KMS-11 (cell line): ENCODE measurements around the gene ANGPTL2.

Experiments used
- H2AFZ ChIP-seq: fragments of 200-600 bp; sonication (generic); 2 replicates; pipeline ENCODE4 v1.6.1; 2016; ENCODE audit warnings: antibody characterized with exemption, mixed run types, low read depth
- H3K27ac ChIP-seq: fragments of 200-600 bp; sonication (generic); 2 replicates; pipeline ENCODE4 v1.6.1; 2016; ENCODE audit warnings: mild to moderate bottlenecking, mixed run types
- H3K27me3 ChIP-seq: fragments of 200-600 bp; sonication (generic); 2 replicates; pipeline ENCODE4 v1.6.1; 2017; ENCODE audit warnings: mild to moderate bottlenecking, low read depth, mixed run types, moderate library complexity; ENCODE audit not compliant: insufficient read depth
- H3K36me3 ChIP-seq: fragments of 200-600 bp; sonication (generic); 2 replicates; pipeline ENCODE4 v1.6.1; 2017; ENCODE audit warnings: mild to moderate bottlenecking, mixed run types; ENCODE audit not compliant: insufficient read depth
- H3K4me1 ChIP-seq: fragments of 200-600 bp; sonication (generic); 2 replicates; pipeline ENCODE4 v1.6.1; 2016; ENCODE audit warnings: mild to moderate bottlenecking, low read depth, mixed run types; ENCODE audit not compliant: poor library complexity, severe bottlenecking
- H3K4me2 ChIP-seq: fragments of 200-600 bp; sonication (generic); 2 replicates; pipeline ENCODE4 v1.7.0; 2016; ENCODE audit warnings: mild to moderate bottlenecking, mixed run types
- H3K4me3 ChIP-seq: fragments of 200-600 bp; sonication (generic); IDR thresholded peaks from 2 replicates; pipeline ENCODE4 v1.6.1; 2017; ENCODE audit warnings: low read depth, low read length, mixed read lengths; ENCODE audit not compliant: insufficient read depth
- H3K79me2 ChIP-seq: fragments of 200-600 bp; sonication (generic); 2 replicates; pipeline ENCODE4 v1.6.1; 2016; ENCODE audit warnings: low read depth, mixed run types; ENCODE audit not compliant: insufficient read depth
- H3K9ac ChIP-seq: fragments of 200-600 bp; sonication (generic); 2 replicates; pipeline ENCODE4 v1.6.1; 2016; ENCODE audit warnings: mild to moderate bottlenecking, mixed run types
- H4K20me1 ChIP-seq: fragments of 200-600 bp; sonication (generic); 2 replicates; pipeline ENCODE4 v1.6.1; 2016; ENCODE audit warnings: mild to moderate bottlenecking, mixed run types; ENCODE audit not compliant: insufficient read depth
- CTCF ChIP-seq: fragments of 200-600 bp; sonication (generic); conservative IDR thresholded peaks from 2 replicates; pipeline ENCODE4 v1.6.1; 2017; ENCODE audit warnings: low read depth, mild to moderate bottlenecking, antibody characterized with exemption, low read length, moderate library complexity, mixed read lengths

The ANGPTL2 gene

DNA sequence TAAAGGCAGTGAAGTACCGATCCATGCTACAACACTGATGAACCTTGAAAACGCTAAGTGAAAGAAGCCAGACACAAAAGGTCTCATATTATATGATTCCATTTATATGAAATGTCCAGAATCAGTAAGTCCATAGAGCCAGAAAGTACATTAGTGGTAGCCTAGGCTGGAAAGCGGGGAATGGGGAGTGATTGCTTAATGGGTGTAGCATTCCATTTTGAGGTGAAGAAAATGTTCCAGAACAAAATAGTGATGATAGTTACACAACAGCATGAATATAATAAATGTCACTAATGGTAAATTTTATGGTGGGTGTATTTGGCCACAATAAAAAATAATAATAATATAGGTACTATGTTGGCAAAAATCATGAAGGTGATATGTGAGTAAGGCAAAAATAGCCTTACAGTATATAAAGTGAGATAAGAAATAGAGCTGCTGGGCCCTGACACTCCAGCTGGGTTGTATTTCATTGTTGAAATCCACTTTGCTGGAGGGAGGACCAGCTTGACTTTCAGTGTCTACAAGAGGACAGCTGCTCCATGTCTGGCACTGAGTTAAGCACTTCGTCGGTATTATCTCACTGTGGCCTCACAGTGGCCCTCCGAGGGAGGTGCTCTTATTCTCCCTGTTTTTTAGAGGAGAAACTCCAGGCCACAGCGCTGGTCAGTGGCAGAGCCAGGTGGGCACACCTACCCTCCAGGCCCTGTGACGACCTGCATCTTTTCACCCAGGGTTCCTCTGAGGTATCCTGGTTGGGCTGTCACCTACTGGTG, 22.4 kb upstream of the ANGPTL2 start:
- H4K20me1 ChIP-seq = no peaks in the 10 kb centered on the region
- H3K27ac ChIP-seq = no peak overlapping the region
- H2AFZ ChIP-seq = no peak overlapping the region
- H3K4me2 ChIP-seq = no peak overlapping the region
- TF ChIP-seq CTCF = no peak
- H3K79me2 ChIP-seq = no peaks in the 10 kb centered on the region
- no peak overlapping the region for H3K9ac ChIP-seq
- peaks cover 3% of the 10 kb centered on the region for H3K4me1 ChIP-seq
- no peaks in the 10 kb centered on the region for H3K27me3 ChIP-seq
- no peak overlapping the region for H3K4me3 ChIP-seq
- H3K36me3 ChIP-seq = no peaks in the 10 kb centered on the region

DNA sequence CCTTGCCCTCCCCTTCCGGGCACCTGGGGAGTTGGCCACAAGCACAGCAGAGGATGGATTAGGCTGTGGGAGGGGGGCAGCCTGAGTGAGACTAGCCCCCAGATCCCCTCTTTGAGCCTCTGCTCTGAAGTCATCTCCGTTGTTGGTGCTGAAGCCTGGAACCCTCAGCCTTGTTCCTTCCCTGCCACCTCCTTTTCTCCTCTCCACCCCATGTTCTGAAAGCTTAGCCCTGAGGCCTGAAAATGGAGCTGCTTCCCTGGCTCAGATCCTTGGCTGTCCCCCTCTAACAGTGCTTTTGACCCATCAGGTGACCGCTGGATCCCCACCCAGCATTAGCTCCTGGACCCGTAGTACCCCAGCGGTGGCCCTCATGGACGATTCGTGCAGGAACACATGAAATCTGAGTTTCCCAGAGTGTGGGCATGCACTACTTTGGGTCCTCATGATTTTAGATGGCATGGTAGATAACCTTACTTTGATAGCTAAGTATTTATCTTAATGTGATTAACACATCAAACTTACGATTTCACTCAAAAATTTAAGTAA, 21.6 kb upstream of the ANGPTL2 start:
- Histone ChIP-seq H3K9ac (no peak overlapping the region), H3K79me2 (no peaks in the 10 kb centered on the region), H3K4me1 (peaks cover 3% of the 10 kb centered on the region), H3K4me3 (no peak overlapping the region), H2AFZ (no peak overlapping the region), H3K27me3 (no peaks in the 10 kb centered on the region), H3K36me3 (no peaks in the 10 kb centered on the region), H3K4me2 (no peak overlapping the region), H4K20me1 (no peaks in the 10 kb centered on the region), H3K27ac (no peak overlapping the region)
- TF ChIP-seq CTCF = no peak

DNA sequence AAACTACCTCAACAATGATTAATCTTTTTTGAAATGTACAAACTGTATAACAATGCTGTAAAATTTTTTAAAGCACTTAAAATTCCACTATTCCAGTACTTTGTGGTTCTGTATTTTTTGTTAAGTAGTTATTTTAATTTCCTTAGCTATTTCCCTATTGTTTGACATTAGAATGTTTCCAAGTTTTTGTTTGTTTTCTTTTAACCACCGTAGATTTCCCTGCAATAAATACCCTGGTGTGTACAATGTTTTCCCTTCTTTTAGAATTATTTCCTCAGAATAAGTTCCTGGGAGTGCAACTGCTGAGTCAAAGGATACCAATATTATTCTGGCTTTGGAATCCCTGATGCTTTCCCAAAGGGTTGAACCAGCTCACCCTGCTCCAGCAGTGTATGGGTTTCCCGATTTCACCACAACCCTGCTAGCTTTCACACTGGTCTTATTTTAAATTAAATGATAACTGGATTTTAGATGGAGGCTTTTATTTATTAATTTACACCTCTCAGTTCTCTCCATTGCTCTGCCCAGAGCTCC, 20.6 kb upstream of the ANGPTL2 start:
- Histone ChIP-seq H3K36me3 (no peaks in the 10 kb centered on the region), H3K4me1 (peaks cover 3% of the 10 kb centered on the region), H3K9ac (no peak overlapping the region), H4K20me1 (no peaks in the 10 kb centered on the region), H3K27me3 (no peaks in the 10 kb centered on the region), H3K79me2 (no peaks in the 10 kb centered on the region), H3K4me3 (no peak overlapping the region), H3K27ac (no peak overlapping the region), H3K4me2 (no peak overlapping the region), H2AFZ (no peak overlapping the region)
- TF ChIP-seq CTCF = no peak

DNA sequence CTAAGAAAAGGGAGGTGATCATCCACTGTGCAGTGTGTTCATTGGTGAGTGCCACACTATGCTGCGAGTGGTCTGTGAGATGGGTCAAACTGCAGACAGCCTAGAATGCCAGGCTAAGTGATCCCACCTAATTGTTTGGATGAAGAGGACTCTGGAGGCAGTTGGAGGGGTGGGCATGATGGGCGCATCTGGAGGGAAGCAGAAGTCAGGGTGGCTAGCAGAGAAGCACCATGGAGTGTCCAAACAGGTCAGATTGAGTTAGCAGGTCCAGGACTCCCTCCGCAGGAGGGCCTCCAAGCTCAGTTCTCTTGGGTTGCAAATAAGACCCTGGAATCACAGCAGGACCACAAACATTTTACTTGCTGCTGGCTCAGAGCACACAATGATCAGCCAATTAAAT, 19.9 kb upstream of the ANGPTL2 start:
- H3K27ac ChIP-seq = no peak overlapping the region

More for the DNA sequence above, 19.9 kb upstream of the ANGPTL2 start:
- Histone ChIP-seq H4K20me1 (no peaks in the 10 kb centered on the region), H3K36me3 (no peaks in the 10 kb centered on the region), H3K9ac (no peak overlapping the region), H3K4me3 (no peak overlapping the region), H3K27me3 (no peaks in the 10 kb centered on the region), H3K4me1 (peaks cover 3% of the 10 kb centered on the region), H2AFZ (no peak overlapping the region), H3K79me2 (no peaks in the 10 kb centered on the region), H3K4me2 (no peak overlapping the region)
- TF ChIP-seq CTCF = no peak
